Measurements from ENCODE around the gene DNAI2. TPM values are rescaled to one million over a fixed set of nuclear protein-coding genes. Genes with fewer than 3 reads are reported as not detected.

The DNAI2 gene
- total RNA-seq, 1 donor from 2014 or later: 6.2 TPM

- intact Hi-C loops (cut with DNase I): no loop called here
- Histone ChIP-seq H3K4me3 (no peak overlapping the region), H3K36me3 (no peaks in the 10 kb centered on the region), H3K9me3 (no peaks in the 10 kb centered on the region), H3K27me3 (ENCODE audit: low read depth) (no peaks in the 10 kb centered on the region), H3K4me1 (no peaks in the 10 kb centered on the region), H3K27ac (no peak overlapping the region)
- TF ChIP-seq CTCF (IDR thresholded peaks at IDR 0.05): no peak
- no peak for DNase-seq
- no peak for ATAC-seq
Measured at GRCh38 chr17:74318391-74318790, 44.4 kb downstream of the DNAI2 start.

- Histone ChIP-seq H3K27me3 (ENCODE audit: low read depth) (peaks cover 16% of the 10 kb centered on the region), H3K36me3 (no peaks in the 10 kb centered on the region), H3K27ac (no peak overlapping the region), H3K9me3 (no peaks in the 10 kb centered on the region), H3K4me3 (no peak overlapping the region), H3K4me1 (peaks cover 21% of the 10 kb centered on the region)
- ATAC-seq: no peak
- intact Hi-C loops (cut with DNase I): no loop called here
- no peak for TF ChIP-seq CTCF (IDR thresholded peaks at IDR 0.05)
- DNase-seq: no peak
Measured at GRCh38 chr17:74324521-74324920, 50.5 kb downstream of the DNAI2 start.

GRCh38 chr17:74325376-74325742 lies 51.3 kb downstream of the DNAI2 start:
- TF ChIP-seq CTCF (IDR thresholded peaks at IDR 0.05): no peak
- ATAC-seq: peak in 1 of 2 donors; percentile 3
- H3K9me3 ChIP-seq: no peaks in the 10 kb centered on the region
- peaks cover 21% of the 10 kb centered on the region for H3K27me3 ChIP-seq (ENCODE audit: low read depth)
- no peaks in the 10 kb centered on the region for H3K36me3 ChIP-seq
- DNase-seq: no peak
- no peak overlapping the region for H3K27ac ChIP-seq
- H3K4me3 ChIP-seq: peak overlapping the region; percentile 46
- intact Hi-C loops (cut with DNase I): no loop called here
- H3K4me1 ChIP-seq: peaks cover 21% of the 10 kb centered on the region

GRCh38 chr17:74325743-74326379 lies 51.8 kb downstream of the DNAI2 start, which contains the start of gene KIF19:
Gene KIF19, plus strand, starts transcription at chr17:74326226. Its CDS starts 124 bp downstream, at chr17:74326350.
- ATAC-seq (peak; percentile 73 to 78), DNase-seq (peak; percentile 55)
- no peaks in the 10 kb centered on the region for H3K9me3 ChIP-seq
- intact Hi-C loops (cut with DNase I): no loop called here
- H3K27ac ChIP-seq: no peak within 1 kb of the TSS
- peaks cover 21% of the 10 kb centered on the region for H3K27me3 ChIP-seq (ENCODE audit: low read depth)
- no peak for TF ChIP-seq CTCF (IDR thresholded peaks at IDR 0.05)
- peak within 1 kb of the TSS; percentile 46 for H3K4me3 ChIP-seq
- peaks cover 21% of the 10 kb centered on the region for H3K4me1 ChIP-seq
- no peaks in the 10 kb centered on the region for H3K36me3 ChIP-seq

GRCh38 chr17:74326506-74326905 lies 52.5 kb downstream of the DNAI2 start:
- intact Hi-C loops (cut with DNase I): no loop called here
- no peaks in the 10 kb centered on the region for H3K9me3 ChIP-seq
- H3K4me1 ChIP-seq: peaks cover 21% of the 10 kb centered on the region
- TF ChIP-seq CTCF (IDR thresholded peaks at IDR 0.05): no peak
- H3K27ac ChIP-seq: no peak overlapping the region
- H3K36me3 ChIP-seq: no peaks in the 10 kb centered on the region
- no peak for ATAC-seq
- peaks cover 23% of the 10 kb centered on the region for H3K27me3 ChIP-seq (ENCODE audit: low read depth)
- peak overlapping the region; percentile 46 for H3K4me3 ChIP-seq
- no peak for DNase-seq

All from lower lobe of right lung (tissue), 2 donors.